GM12878 (cell line): ENCODE measurements around the gene CYP3A4.

Source experiments
- EZH2 ChIP-seq: IDR thresholded peaks from 2 replicates; pipeline ENCODE4 v1.6.1; 2012; ENCODE audit warnings: low read depth, mild to moderate bottlenecking, control low read depth, inconsistent platforms, low read length, borderline replicate concordance; ENCODE audit not compliant: control insufficient read depth
- TF ChIP-seq, protein P1 (sequence below), 3 experiments: IDR thresholded peaks in 2 of 3; conservative IDR thresholded peaks in 1 of 3; 2 replicates each; pipeline ENCODE4 v1.5.1; 2011; ENCODE audit warnings: low read depth in 3 of 3, low read length in 3 of 3, mild to moderate bottlenecking in 3 of 3, control low read depth in 2 of 3, moderate library complexity in 2 of 3, inconsistent platforms in 1 of 3, mixed read lengths in 1 of 3; ENCODE audit not compliant: control insufficient read depth in 2 of 3, insufficient read depth in 1 of 3; ENCODE audit errors: extremely low read depth in 1 of 3

DNA sequence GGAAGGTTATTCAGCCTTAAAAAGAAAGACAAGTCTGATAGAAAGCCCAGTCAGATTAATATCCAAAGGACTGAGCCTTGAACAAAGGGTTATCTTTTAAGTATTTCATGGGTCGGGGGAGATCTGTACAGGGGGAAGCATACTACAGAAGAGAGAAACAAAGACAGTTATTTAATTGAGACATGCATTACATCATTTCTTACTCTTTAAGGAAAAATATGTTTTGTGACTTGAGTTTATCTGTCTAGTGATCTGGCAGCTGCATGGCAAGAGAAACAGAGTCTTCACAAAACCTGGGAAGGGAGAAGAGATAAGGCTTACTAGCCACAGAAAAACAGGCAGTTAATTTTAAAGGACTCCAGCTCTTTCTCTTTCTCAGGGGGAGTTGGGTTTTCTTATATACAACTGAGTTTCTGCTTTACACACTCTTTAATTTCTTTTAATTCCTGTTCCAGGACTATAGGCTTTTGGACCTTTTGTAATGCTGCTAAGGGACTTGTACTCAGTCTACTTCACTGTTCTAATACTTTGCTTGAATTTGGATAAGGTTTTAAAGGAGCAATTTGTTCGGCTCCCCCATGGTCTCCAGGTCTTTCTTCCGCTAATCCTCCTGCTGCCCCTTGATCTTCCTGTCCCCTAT is 23.0 kb upstream of the CYP3A4 start:
- no peak for TF ChIP-seq EZH2
- TF ChIP-seq, protein P1, sequence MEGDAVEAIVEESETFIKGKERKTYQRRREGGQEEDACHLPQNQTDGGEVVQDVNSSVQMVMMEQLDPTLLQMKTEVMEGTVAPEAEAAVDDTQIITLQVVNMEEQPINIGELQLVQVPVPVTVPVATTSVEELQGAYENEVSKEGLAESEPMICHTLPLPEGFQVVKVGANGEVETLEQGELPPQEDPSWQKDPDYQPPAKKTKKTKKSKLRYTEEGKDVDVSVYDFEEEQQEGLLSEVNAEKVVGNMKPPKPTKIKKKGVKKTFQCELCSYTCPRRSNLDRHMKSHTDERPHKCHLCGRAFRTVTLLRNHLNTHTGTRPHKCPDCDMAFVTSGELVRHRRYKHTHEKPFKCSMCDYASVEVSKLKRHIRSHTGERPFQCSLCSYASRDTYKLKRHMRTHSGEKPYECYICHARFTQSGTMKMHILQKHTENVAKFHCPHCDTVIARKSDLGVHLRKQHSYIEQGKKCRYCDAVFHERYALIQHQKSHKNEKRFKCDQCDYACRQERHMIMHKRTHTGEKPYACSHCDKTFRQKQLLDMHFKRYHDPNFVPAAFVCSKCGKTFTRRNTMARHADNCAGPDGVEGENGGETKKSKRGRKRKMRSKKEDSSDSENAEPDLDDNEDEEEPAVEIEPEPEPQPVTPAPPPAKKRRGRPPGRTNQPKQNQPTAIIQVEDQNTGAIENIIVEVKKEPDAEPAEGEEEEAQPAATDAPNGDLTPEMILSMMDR (IDR thresholded peaks at IDR 0.05 in 2 of 3, conservative IDR thresholded peaks at IDR 0.05 in 1 of 3; ENCODE audit: control insufficient read depth in 2 of 3, extremely low read depth in 1 of 3, insufficient read depth in 1 of 3, low read depth in 3 of 3, low read length in 3 of 3), result no peak
